B cell (primary cell): Measurements from ENCODE around the gene SFMBT1. TPM values are rescaled to one million over a fixed set of nuclear protein-coding genes. Genes with fewer than 3 reads are reported as not detected.

ENCODE experiments used
- ATAC-seq: fragments of 200-7000 bp; cut with Tn5 transposase; one replicate; pipeline ENCODE4 v1.10.0; 2021; ENCODE audit warnings: low read depth, mild to moderate bottlenecking, moderate number of reproducible peaks, moderate library complexity
- CTCF ChIA-PET: fragments of 350-600 bp; sonication (Branson Sonifier 250); formaldehyde crosslinking; loops from one replicate; lab custom pipeline; 2021; ENCODE audit warnings: antibody characterized with exemption, inconsistent platforms; lab: Charles Lee
- POLR2A ChIA-PET: fragments of 350-600 bp; sonication (Branson Sonifier 250); formaldehyde crosslinking; loops from one replicate; lab custom pipeline; 2021; ENCODE audit warnings: antibody characterized with exemption; lab: Charles Lee
- DNase-seq: peaks from one replicate; pipeline ENCODE4 v3.0.0; 2013
- H2AFZ ChIP-seq: 2 replicates; pipeline ENCODE4 v1.6.1; 2012; ENCODE audit warnings: mild to moderate bottlenecking, low read depth, low read length; ENCODE audit not compliant: insufficient read depth, poor library complexity, severe bottlenecking
- H3K27ac ChIP-seq, 2 donors: 1 replicate in 1 of 2; 2 replicates in 1 of 2; pipeline ENCODE4 v1.5.1; 2012 to 2013; ENCODE audit warnings: low read length in 2 of 2, mild to moderate bottlenecking in 2 of 2, moderate library complexity in 1 of 2
- H3K27me3 ChIP-seq, 4 experiments: fragments of 200-600 bp in 1 of 4; sonication (generic) in 1 of 4; replicated peaks in 1 of 4; 1 replicate in 2 of 4; 2 replicates in 2 of 4; pipeline versions ENCODE4 v1.6.1 to v1.7.0; 2013 to 2016; ENCODE audit warnings: low read length in 3 of 4, mild to moderate bottlenecking in 2 of 4, mixed read lengths in 1 of 4, moderate library complexity in 1 of 4; ENCODE audit not compliant: insufficient read depth in 4 of 4, control insufficient read depth in 3 of 4; ENCODE audit errors: control extremely low read depth in 1 of 4
- H3K36me3 ChIP-seq, 2 experiments: replicated peaks in 1 of 2; 1 replicate in 1 of 2; 2 replicates in 1 of 2; pipeline versions ENCODE4 v1.6.1 to v1.7.1; 2013; ENCODE audit warnings: low read length in 1 of 2; ENCODE audit not compliant: insufficient read depth in 2 of 2, control insufficient read depth in 1 of 2; ENCODE audit errors: control extremely low read depth in 1 of 2, extremely low read depth in 1 of 2
- H3K4me1 ChIP-seq, 2 donors: fragments of 200-600 bp in 1 of 2; sonication (generic) in 1 of 2; 1 replicate in 1 of 2; 2 replicates in 1 of 2; pipeline versions ENCODE4 v1.5.1 to v1.6.1; 2013 to 2017; ENCODE audit warnings: low read length in 2 of 2; ENCODE audit not compliant: control insufficient read depth in 2 of 2, insufficient read depth in 2 of 2
- H3K4me2 ChIP-seq: replicated peaks from 2 replicates; pipeline ENCODE3; 2012; ENCODE audit warnings: mild to moderate bottlenecking, low read depth, low read length; ENCODE audit not compliant: poor library complexity, severe bottlenecking
- H3K4me3 ChIP-seq, 5 experiments: fragments of 200-600 bp in 1 of 5; sonication (generic) in 1 of 5; 1 replicate in 3 of 5; 2 replicates in 2 of 5; pipeline versions ENCODE4 v1.5.1 to v1.7.0; 2011 to 2016; ENCODE audit warnings: low read length in 4 of 5, mild to moderate bottlenecking in 4 of 5, low read depth in 2 of 5, control low read depth in 1 of 5, moderate library complexity in 1 of 5; ENCODE audit not compliant: insufficient read depth in 1 of 5; ENCODE audit errors: control extremely low read depth in 1 of 5, extremely low read depth in 1 of 5
- H3K79me2 ChIP-seq: fragments of 200-600 bp; sonication (generic); one replicate; pipeline ENCODE4 v1.6.0; 2016; ENCODE audit warnings: low read length; ENCODE audit not compliant: control insufficient read depth, insufficient read depth
- H3K9ac ChIP-seq: fragments of 200-600 bp; sonication (generic); 2 replicates; pipeline ENCODE4 v1.6.1; 2017; ENCODE audit warnings: mild to moderate bottlenecking, low read length, moderate library complexity
- H3K9me3 ChIP-seq, 3 donors: one replicate each; pipeline versions ENCODE4 v1.6.1 to v1.7.1; 2013; ENCODE audit warnings: low read length in 2 of 3; ENCODE audit not compliant: control insufficient read depth in 2 of 3, insufficient read depth in 1 of 3; ENCODE audit errors: control extremely low read depth in 1 of 3
- H4K20me1 ChIP-seq: 2 replicates; pipeline ENCODE4 v1.6.0; 2012; ENCODE audit warnings: mild to moderate bottlenecking, low read length; ENCODE audit not compliant: insufficient read depth, control insufficient read depth, poor library complexity, severe bottlenecking
- H3K27ac Mint-ChIP-seq: one replicate; pipeline ENCODE4 v1.8.0; 2021; ENCODE audit warnings: mixed read lengths
- H3K27me3 Mint-ChIP-seq: one replicate; pipeline ENCODE4 v1.8.0; 2021; ENCODE audit warnings: mixed read lengths
- H3K4me1 Mint-ChIP-seq: one replicate; pipeline ENCODE4 v1.8.0; 2021; ENCODE audit warnings: mixed read lengths
- H3K4me3 Mint-ChIP-seq: one replicate; pipeline ENCODE4 v1.8.0; 2021; ENCODE audit warnings: mixed read lengths
- H3K9me3 Mint-ChIP-seq: one replicate; pipeline ENCODE4 v1.8.0; 2022; ENCODE audit warnings: mixed read lengths; ENCODE audit not compliant: insufficient read depth
- CTCF ChIP-seq: fragments of 200-600 bp; IDR thresholded peaks from one replicate; pipeline ENCODE4 v1.8.0; 2022; ENCODE audit warnings: antibody characterized with exemption, mild to moderate bottlenecking
- EZH2 ChIP-seq: IDR thresholded peaks from 2 replicates; pipeline ENCODE4 v1.6.1; 2012; ENCODE audit warnings: borderline replicate concordance, low read depth, mild to moderate bottlenecking, moderate library complexity, low read length; ENCODE audit not compliant: insufficient read depth, poor library complexity, severe bottlenecking
- WGBS: methylation state at CpG from one replicate; pipeline ENCODE4 v1.1.5; 2013; ENCODE audit warnings: missing lambda C conversion rate; ENCODE audit not compliant: insufficient coverage; 5-methylcytosine and 5-hydroxymethylcytosine counted together
- intact Hi-C: fragments of 100-400 bp; cut with micrococcal nuclease; formaldehyde crosslinking; loops from one replicate; pipeline ENCODE4 v1.10.0; 2022
- polyA plus RNA-seq: library from polyadenylated mRNA; depleted of rRNA; stranded (reverse); fragments of >200 nt; gene quantifications from 2 replicates; pipeline ENCODE4 v1.2.3, GENCODE V29; 2012
- total RNA-seq, 2 donors: library from RNA; stranded (reverse); fragments of 120-200 nt in 1 of 2; gene quantifications; 1 replicate in 1 of 2; 2 replicates in 1 of 2; pipeline versions ENCODE4 v1.2.3 to v1.2.4, GENCODE V29; 2013 to 2022

Gene SFMBT1
- total and polyA plus RNA-seq, 2 donors (not counting 1 experiment from before 2014, with no cell fraction given), result 9.9 to 55.8 TPM

- Histone ChIP-seq H3K27me3 (no peaks in the 10 kb centered on the region), H3K27ac (no peak overlapping the region), H3K9ac (no peak overlapping the region), H3K4me3 (no peak overlapping the region), H2AFZ (no peak overlapping the region), H4K20me1 (peaks cover 10% of the 10 kb centered on the region), H3K4me1 (no peaks in the 10 kb centered on the region), H3K9me3 (peaks cover 0 to 24% (median 3%) of the 10 kb centered on the region in 3 donors), H3K36me3 (no peaks in the 10 kb centered on the region), H3K4me2 (no peak overlapping the region), H3K79me2 (peaks cover 14% of the 10 kb centered on the region)
- Mint-ChIP-seq H3K9me3 (peaks cover 5% of the 10 kb centered on the region), H3K27me3 (no peaks in the 10 kb centered on the region), H3K4me1 (no peaks in the 10 kb centered on the region), H3K4me3 (no peak overlapping the region), H3K27ac (no peak overlapping the region)
- DNase-seq (no peak), ATAC-seq (no peak)
- intact Hi-C loops, result no loop called here
- ChIA-PET CTCF (no interaction called here), POLR2A (no interaction called here)
- WGBS, result 98% methylated on average over 12 of the region's 12 CpGs
- TF ChIP-seq EZH2 (no peak), CTCF (no peak)
Measured at GRCh38 chr3:52866427-52866826, 179.4 kb downstream of the SFMBT1 start.

- ChIA-PET CTCF (no interaction called here), POLR2A (no interaction called here)
- TF ChIP-seq EZH2, result no peak
- no peak for TF ChIP-seq CTCF
- Histone ChIP-seq H4K20me1 (peaks cover 10% of the 10 kb centered on the region), H2AFZ (no peak overlapping the region), H3K79me2 (peaks cover 12% of the 10 kb centered on the region), H3K9ac (no peak overlapping the region), H3K36me3 (no peaks in the 10 kb centered on the region), H3K27me3 (no peaks in the 10 kb centered on the region), H3K4me3 (no peak overlapping the region), H3K4me2 (no peak overlapping the region), H3K9me3 (peaks cover 0 to 24% (median 3%) of the 10 kb centered on the region in 3 donors), H3K4me1 (no peaks in the 10 kb centered on the region), H3K27ac (no peak overlapping the region)
- 97% methylated on average over 12 of the region's 13 CpGs for WGBS
- Mint-ChIP-seq H3K4me3 (no peak overlapping the region), H3K9me3 (peaks cover 5% of the 10 kb centered on the region), H3K4me1 (no peaks in the 10 kb centered on the region), H3K27me3 (no peaks in the 10 kb centered on the region), H3K27ac (no peak overlapping the region)
- ATAC-seq (no peak), DNase-seq (no peak)
- intact Hi-C loops, result no loop called here
Measured at GRCh38 chr3:52865994-52866393, 179.9 kb downstream of the SFMBT1 start.
